GM13976 (cell line): Measurements from ENCODE around the gene PRLR.

Source experiments
- DNase-seq: peaks from one replicate; pipeline ENCODE4 v3.0.0; 2012; ENCODE audit warnings: low spot score
- CTCF ChIP-seq: IDR thresholded peaks from 2 replicates; pipeline ENCODE4 v1.5.1; 2012; ENCODE audit warnings: borderline replicate concordance, mild to moderate bottlenecking; ENCODE audit not compliant: insufficient read depth; ENCODE audit errors: extremely low read depth, missing control alignments, control extremely low read depth
- in situ Hi-C: fragments of 300-500 bp; cut with MboI; formaldehyde crosslinking; loops from one replicate; pipeline ENCODE4 v1.12.0; 2022; ENCODE audit warnings: low sequenced_read_pairs, mixed read lengths, inconsistent platforms; ENCODE audit not compliant: unreplicated experiment

Gene PRLR

GRCh38 chr5:35183556-35183955, 46.7 kb downstream of the PRLR start:
- in situ Hi-C loops = loop anchor here (25.0 kb wide), 1 partner anchor 96 kb away; no protein-coding TSS in a partner anchor
- DNase-seq = no peak
- TF ChIP-seq CTCF = no peak

GRCh38 chr5:35182910-35183535, 47.3 kb downstream of the PRLR start:
- peak; percentile 41 for DNase-seq
- in situ Hi-C loops = loop anchor here (25.0 kb wide), 1 partner anchor 96 kb away; no protein-coding TSS in a partner anchor

GRCh38 chr5:35182486-35182885, 47.8 kb downstream of the PRLR start:
- no peak for DNase-seq
- in situ Hi-C loops = loop anchor here (25.0 kb wide), 1 partner anchor 95 kb away; no protein-coding TSS in a partner anchor
- no peak for TF ChIP-seq CTCF

More at GRCh38 chr5:35182910-35183535, 47.3 kb downstream of the PRLR start:
- peak; percentile 31 for TF ChIP-seq CTCF

GRCh38 chr5:35180046-35180445, 50.2 kb downstream of the PRLR start:
- in situ Hi-C loops = loop anchor here (25.0 kb wide), 1 partner anchor 93 kb away; no protein-coding TSS in a partner anchor
- DNase-seq = no peak
- TF ChIP-seq CTCF = no peak

DNA sequence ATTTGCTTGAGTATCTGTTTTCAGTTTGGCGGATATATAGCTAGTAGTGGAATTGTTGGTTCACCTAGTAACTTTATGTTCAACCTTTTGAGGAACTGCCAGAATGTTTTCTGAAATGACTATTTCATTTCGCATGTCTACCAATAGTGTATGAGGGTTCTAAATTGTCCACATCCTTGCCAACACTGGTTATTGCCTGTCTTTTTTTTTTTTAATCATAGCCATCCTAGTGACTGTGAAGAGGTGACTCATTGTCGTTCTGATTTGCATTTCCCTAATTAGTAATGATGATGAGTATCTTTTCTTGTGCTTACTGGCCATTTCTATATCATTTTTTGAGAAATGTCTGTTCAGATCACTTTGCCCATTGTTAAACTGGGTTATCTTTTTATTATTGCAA, 52.5 kb downstream of the PRLR start:
- no peak for DNase-seq
- in situ Hi-C loops = loop anchor here (25.0 kb wide), 1 partner anchor 90 kb away; no protein-coding TSS in a partner anchor
- no peak for TF ChIP-seq CTCF

DNA sequence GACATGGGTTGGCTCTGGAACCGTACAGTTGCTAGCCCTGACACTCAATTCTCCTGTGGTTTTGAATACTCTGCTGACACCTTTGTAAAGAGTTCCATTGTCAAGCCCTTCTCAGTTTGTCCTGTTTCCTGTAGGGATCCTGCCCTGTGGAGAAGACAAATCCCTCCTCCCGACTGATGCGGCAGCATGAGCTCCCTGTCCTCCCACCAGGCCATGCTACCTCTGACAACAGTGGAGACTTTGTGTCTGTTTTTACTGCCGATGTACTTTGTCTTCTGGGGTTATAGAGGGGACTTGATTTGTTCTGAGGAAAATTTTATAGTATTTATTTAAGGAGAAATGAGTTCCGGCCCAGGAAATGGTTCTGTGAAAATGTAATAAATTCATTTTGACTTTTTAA, 57.8 kb downstream of the PRLR start:
- no peak for TF ChIP-seq CTCF
- in situ Hi-C loops = no loop called here
- no peak for DNase-seq
